NCI-H526 treated with DMSO at 0.1 percent for 48 hours (cell line): ENCODE data around the gene GET4.
"Not testable (repeated sequence)": the region's sequence is repeated elsewhere in the genome, so short reads cannot be mapped to it uniquely, and the experiment has no call there.

Experiments
- DNase-seq: peaks from one replicate; lab custom pipeline; 2025; lab: John Stamatoyannopoulos, UW

Gene GET4

DNA sequence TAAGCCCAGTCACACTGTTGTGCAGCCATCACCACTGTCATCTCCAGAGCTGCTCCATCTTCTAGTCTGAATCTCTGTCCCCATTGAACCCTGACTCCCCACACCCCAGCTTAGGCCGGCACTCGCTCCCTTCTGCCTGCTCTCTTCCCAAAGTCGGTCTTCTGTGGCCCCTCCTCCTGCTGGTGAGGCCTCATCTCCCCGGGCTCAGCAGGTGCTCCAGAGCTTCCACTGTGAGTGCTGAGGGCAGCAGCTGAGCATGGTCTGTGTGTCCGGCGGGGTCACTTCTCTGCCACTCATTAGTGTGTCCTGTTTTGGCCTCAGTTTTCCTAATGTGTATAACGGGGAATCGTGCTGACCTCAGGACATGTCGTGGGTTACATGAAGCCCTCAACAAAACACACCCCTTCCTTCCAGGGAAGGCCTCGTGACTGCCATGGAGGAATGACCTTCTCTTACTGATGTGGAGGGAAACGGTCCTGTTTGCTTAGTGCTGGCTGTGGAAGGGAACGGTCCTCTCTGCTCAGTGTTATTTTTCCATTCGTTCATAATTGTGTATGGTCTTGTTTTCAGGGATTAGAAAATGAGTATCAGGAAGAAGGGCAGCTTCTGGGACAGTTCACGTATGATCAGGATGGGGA, 4.3 kb upstream of the GET4 start:
- DNase-seq, result no peak

DNA sequence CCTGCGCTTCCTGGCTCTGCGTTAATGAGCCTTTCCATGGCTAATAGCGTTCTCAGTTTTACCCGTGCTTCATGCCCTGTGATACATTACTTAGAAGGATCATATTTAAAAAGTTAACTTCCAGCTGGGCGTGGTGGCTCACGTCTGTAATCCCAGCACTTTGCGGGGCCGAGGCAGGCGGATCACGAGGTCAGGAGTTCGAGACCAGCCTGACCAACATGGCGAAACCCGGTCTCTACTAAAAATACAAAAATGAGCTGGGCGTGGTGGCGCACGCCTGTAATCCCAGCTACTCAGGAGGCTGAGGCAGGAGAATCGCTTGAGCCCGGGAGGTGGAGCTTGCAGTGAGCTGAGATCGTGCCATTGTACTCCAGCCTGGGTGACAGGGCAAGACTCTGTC, 3.7 kb upstream of the GET4 start:
- not testable (repeated sequence) for DNase-seq

DNA sequence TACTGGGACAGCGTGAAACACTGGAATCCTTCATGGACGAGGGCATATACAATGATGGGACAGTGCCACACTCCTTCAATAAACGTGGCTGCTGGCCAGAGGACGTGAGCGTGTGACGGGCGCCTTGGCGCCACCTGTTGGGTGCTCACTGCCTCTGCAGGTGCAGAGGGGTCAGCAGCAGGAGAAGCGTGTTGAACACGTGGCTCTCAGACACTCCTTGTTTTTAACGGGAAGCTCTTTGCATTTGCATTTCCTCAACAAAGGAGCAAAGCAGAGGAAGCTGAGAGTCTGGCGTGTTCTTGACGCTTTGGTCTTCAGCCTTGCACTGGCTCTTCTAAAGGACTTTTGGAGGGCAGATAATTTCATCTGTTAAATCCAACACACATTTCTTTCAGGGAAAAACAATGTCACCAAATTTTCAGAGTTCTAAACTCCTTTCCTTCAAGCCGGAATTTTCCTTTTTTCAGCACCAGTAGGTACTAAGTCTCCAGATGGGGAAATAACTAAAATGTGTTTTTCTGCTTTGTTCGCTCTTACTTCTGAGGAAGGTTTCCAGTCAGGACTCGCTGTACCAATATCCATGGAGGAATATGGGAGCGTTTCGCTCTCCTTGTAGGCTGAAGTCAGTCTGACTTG, 2.9 kb upstream of the GET4 start:
- DNase-seq, result peak; percentile 44

DNA sequence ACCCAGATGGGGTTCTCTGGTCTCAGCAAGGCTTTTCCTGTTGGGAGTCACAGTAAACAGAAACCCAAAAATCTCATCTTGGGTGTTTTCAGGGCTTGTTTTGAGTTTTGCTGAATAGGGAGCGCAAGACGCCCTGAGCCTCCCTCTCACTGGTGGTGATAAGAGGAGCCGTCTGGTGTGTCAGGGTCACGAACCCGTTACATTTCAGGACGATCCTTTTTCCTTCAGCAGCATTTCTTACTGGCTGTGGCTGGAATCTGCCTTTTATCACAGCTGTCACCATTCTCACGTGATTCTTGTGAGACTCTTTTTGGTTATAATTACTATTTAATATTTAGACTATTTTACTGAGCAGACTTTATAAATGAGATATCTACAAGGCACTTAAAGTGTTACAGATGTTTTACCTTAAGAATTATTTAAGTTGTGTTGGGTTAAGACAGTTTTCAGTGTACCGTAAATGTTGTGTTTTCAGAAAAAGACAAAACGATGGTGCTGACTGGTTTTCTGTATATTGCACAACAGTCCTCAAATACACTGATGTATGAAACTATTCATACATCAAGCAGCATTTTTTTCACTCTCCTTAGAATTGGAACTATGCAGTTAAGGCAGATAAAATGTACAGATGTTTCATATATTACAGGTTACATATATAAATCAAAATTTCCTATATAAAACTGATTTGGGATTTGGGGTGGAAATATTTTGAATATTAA, 2.2 kb upstream of the GET4 start:
- DNase-seq, result no peak

DNA sequence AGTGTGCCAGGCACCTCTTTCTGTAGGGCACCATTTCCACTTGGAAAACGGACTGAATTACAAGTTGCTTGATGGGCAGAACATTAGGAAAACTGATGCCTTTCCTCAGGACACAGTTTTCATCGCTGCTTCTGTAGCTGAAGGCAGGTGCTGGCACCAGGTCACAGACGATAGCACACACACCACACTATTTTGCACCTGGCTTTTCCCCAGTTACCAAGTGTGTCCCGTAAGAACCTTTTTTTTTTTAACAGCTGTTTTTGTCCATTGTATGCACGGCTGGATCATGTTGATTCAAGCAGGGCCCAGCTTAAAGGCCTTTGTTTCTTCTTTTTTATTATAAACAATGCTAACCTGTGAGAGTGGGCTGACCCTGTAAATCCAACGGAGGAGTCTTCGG, 1.3 kb upstream of the GET4 start:
- no peak for DNase-seq

DNA sequence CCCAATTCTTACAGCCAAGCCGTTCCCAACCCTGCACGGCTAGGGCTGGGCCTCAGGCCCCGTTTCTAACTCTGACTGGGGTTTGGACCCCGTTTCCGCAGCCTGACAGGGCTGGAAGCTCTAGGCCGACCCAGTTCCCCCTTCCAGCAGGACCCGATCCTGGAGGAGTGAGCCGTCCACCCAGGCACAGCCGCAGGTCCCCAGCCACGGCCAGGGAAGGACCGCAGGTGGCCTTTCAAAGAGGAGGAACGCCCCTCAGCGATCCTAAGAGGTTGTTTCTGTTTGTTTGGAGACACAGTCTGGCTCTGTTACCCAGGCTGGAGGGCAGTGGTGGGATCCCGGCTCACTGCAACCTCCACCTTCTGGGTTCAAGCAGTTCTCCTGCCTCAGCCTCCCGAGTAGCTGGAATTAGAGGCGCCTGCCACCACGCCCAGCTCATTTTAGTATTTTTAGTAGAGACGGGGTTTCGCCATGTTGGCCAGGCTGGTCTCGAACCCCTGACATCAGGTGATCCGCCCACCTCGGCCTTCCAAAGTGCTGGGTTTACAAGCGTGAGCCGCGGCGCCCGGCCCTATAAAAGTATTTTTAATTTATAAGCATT, 778 bp upstream of the GET4 start:
- DNase-seq, result no peak

DNA sequence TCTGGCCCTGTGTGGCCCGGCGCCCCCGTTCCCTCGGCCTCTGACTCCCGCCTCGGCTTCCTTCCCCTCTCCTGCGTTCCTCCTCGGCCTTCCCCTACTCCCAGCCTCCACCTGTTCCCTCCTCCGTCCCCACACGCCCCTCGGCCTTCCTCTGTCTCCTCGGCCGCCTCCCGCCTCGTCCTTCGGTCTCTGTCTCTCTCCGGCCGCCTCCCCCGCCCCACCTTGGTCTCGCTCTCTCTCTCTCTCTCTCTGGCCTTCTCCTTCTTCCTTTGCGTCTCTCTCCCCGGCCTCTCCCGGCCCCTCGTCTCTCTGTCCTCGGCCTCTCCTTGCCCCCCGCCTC, 588 bp downstream of the GET4 start:
- no peak for DNase-seq

DNA sequence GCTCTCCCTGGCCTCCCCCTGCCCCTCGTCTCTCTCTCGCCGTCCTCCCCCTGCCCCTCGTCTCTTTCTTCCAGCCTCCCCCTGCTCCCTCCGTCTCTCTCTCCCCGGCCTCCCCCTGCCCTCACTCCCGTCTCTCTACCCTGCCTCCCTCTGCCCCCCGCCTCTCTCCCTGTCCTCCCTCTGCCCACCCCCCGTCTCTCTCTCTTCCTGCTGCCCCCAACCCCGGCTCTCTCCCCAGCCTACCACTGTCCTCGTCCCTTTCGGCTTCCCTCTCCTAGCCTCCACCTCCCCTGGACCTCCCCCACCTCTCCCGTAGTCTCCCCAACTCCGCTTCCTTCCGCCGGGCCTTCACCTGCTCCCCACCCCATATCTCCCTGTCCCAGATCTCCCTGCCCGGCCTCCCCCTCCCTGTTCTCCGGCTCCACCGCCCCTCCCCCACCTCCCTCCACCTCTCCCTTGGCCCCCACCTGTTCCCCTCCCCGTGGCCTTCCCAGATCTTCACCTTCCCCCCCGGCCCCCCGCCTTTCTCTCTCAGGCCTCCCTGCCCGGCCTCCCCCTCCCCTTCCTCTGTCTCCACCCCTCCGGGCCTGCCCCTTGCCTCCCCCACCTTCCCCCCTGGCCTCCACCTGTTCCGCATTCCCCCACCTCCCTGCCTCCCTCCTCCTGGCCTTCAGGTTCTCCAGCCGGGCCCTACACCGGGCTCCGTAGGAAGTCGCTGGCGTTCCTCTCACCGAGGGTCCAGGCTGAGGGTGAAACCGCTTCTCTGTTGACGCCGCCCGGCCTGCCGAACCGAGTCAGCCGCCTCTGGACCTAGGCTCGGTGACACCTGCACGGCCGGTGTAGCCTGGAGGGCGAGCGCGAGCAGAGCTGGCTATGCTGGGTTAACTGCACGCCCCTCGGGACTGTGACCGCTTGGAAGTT, 1.2 kb downstream of the GET4 start:
- no peak for DNase-seq

DNA sequence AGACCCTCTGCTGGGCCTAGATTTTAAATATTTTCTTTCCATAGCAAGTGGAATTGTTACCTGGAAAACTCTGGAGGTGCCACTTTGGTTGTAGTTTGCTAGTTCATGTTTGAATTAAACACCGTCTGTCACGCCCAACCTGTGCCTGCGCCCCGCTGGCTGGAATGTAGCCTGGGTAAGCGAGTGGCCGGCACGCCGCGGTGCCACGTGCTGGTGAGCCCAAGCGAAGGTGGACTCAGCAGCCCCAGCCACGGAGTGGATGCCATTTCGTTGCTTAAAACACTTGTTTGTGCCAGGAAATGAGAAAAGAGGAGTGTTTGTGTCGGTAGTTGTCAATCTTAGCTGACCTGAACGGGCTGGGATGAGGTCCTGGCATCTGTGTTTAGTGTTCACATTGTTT, 2.7 kb downstream of the GET4 start:
- no peak for DNase-seq

DNA sequence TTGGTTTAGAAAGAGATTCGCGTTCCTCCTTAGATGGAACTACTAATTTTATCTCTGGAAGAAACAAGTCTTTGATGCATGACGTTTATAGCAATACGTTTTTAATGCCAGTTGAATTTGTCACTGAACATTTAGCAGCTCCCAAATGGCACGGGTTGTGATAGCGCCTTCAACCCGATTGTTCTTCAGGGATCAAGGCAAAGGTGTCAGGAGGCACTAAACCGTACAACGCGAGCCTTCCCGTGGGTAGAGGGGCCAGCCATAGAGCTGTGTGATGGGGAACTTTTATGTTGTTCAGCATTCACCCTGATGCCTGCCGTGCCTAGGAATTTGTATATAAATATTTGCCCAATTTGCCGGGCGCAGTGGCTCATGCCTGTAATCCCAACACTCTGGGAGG, 3.4 kb downstream of the GET4 start:
- no peak for DNase-seq

DNA sequence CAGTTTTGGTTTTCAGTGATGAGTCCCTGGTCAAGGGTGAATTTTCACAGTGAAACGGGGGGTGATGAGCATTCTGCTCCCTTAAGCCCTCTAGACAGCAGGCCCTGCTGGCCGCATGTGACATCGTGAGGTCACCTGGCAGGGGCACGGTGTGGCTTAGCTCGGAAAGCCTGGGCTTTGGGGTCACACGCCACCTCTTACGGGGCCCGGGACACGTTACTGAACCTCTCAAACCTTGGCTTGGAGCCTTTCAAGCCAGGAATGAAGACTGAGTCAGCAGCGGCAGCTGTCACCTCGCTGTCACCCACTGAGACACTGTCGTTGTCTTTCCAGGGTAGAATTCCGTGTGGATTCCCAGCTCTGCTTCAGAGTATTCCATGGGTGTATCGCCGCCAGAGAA, 4.1 kb downstream of the GET4 start:
- no peak for DNase-seq

DNA sequence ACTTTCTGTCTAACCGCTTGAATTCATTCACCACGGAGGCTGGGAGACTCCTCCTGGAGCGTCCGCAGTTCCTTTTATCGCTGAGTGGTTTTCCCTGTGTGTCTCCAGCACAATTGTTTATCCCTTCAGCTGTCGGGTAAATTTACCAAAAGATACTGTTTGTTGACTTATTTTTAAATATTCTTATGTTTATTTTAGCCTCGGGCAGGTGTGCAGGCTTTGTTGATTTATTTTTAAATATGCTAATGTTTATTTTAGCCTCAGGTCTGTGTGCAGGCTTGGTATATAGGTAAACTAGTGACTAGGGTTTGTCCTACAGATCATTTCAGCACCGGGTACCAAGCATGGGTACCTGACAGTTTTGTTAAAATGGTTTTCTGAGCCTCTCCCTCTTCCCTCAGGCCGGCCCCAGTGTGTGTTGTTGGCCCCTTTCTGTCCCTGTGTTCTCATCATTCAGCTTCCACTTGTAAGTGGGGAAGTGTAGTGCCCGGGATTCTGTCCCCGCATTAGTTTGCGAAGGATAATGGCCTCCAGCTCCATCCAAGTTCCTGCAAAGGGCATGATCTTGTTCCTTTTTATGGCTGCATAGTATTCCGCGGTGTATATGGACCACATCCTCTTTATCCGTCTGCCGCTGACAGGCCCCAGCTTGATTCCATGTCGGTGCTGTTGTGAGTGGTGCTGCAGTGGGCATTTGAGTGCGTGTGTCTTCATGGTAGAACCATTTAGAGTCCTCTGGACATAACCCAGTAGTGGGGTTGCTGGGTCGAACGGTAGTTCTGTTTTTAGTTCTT, 5.3 kb downstream of the GET4 start:
- no peak for DNase-seq

DNA sequence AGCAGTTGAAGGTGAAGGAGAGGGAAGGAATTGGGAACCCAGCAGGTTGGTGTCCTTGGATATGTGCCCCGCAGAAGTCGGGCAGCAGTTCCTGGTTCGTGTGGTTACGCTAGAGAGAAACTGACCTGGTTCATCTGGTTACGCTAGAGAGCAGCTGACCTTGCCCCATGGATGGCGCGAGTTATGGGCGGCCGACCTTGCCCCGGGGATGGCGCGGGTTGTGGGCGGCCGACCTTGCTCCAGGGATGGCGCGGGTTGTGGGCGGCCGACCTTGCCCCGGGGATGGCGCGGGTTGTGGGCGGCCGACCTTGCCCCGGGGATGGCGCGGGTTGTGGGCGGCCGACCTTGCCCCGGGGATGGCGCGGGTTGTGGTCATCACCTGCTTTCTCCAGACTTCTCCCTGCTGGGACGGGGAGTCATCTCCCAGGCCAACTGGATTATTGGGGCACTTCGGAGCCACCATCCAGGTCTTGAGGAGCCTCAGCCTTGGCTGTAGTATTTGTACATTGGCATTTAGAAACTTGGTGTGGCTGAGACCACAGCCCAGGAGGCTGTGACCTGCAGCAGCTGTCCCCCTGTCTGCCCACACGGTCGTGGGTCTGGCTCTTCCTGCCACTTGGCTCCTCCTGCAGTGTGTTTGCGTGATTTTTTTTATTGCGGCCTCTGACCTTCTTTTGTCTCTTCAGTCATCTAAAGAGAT, 6.1 kb downstream of the GET4 start:
- DNase-seq, result no peak

DNA sequence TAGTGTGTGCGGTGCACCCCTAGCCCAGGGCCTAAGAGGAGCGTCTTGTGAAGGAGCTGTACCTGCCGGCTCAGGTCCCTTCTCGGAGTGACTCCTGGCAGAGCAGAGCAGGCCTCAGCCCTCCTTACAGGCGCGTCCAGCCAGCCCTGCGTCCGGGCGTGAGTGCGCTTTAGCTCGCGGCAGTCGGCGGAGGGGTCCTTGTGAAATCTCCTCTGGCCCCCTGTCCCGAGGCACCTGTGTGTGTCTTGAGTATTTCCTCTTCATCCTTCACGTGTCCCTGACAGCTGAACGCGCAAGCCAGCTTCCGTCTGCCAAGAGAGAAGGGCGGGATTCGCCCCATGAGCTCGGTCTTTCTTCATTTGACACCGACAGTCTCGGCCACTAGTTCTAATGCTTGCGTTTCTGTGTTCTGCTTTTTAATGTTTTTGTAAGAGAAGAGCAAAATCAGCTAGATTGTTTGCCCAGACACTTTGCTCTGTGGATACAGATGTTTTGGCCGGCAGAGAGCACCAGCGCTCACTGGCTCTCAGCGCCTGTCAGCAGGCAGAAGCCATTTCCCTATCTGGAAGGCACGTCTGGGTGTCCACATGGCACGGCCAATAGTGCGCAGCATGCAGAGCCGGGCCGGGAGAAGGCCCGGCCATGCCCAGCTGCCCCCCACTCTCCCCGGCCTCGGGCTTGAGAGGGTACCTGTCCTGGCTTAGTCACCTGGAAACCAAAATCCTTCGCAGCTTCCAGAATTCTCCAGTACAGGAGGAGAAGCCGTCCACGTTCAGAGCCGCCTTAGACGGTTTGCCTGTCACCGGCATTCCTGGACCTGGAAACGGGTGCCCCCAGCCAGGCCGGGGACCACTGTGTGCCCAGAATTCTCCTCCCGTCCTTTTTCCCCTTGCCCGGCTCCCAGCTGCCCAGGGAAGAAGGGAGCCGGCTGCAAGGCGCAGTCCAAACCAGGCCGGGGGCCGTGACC, 7.0 kb downstream of the GET4 start:
- no peak for DNase-seq

DNA sequence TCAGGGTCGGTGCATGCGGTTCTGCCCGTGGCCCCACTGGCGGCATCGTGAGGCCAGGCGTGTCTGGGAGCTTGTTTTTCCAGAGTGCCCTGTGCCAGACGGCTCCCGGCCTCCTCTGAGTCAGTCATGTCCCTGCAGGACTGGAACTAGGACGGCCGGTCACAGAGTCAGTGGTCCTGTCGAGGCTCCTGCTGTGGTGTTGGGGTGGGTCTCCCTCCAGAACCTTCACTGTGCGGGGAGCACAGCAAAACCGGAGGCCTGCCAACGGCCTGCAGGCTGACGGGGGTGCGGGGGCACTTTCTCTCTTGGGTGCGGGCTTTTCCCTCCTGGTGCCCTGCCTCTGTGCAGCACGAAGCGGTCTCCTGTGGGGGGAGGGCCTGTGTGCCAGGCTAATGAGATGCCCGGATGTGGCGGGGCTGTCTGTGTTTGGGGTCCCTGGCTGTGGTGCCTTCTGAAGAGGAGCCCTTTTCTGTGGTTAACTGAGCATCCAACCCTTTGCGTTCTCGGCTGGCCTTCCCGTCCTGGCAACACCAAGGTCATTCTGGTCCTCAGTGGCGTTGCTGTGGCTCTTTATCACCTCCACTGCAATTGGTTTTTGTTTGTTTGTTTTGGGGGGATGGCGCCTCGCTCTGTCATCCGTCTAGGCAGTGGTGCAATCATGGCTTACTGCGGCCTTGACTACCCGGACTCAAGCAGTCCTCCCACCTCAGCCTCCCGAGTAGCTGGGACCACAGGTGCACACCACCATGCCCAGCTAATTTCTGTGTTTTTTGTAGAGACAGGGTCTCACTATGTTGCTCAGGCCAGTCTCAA, 8.0 kb downstream of the GET4 start:
- DNase-seq, result no peak

DNA sequence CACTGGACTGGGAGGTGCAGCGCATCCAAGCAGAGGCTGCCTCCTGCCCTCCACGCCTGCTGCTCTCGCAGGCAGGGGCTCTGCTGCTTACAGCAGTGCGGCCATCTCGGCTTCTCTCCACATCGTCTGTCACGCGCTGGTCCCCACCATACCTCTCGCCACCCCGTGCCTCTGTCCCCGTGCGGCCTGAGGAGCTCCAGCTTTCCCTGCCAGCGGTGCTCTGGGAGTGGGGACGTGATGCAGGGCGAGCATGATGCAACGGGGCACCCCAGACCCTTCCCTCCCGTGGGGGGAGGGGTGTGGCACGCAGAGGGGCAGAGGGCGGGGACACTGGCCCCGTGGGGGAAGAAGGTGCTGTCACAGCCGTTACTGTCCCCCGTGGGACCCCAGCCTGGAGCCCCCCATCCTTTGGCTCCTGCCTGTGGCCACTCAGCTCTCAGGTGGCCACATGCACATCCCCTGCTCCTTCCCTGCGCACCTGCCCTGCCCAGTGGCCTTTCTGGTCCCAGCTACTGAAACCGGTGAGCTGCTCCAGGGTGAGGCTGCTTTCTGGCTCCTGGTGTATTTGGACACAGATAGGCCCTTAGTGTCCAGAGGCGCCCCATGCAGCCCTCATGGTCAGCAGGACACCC, 9.0 kb downstream of the GET4 start:
- DNase-seq, result no peak

DNA sequence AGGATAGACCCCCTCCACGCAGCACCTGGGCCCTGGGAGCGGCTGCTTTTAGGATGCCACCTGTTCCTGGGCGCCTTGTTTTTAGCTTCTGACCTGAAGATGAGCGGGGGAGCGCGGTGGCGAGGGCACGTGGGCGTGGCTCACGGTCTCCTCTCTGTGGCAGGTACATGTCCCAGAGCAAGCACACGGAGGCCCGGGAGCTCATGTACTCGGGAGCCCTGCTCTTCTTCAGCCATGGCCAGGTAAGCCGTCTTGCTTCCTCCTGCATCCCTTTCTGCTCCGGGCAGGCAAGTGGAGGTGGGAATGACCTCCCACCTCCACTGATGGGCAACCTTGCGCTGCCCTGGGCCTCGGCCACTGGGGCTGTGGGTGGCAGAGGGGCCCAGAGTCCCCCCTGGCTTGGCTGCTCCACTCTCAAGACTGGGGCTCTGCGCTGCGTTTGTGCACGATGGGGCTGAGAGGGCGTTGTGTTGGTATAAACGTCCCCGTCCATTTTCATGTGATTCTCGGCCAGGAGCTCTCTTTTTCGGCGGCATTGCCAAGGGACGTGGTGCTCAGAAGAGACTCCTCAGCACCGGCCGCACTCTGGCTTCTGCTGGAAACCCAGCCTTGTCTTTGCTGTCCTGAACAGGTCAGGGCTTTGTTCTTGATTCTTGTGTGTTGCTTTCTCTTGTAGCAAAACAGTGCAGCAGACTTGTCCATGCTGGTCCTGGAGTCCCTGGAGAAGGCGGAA, 9.7 kb downstream of the GET4 start:
- no peak for DNase-seq
